Uterus (tissue), 2 donors: ENCODE results near the gene SLC34A2.

Source experiments
- CTCF ChIP-seq, 4 experiments: fragments of 200-600 bp in 2 of 4; fragments of 450-650 bp in 2 of 4; sonication (generic) in 2 of 4; IDR thresholded peaks; one replicate each; pipeline ENCODE4 v1.5.1; 2016 to 2019; ENCODE audit warnings: antibody characterized with exemption in 4 of 4, mild to moderate bottlenecking in 2 of 4, moderate library complexity in 1 of 4
- POLR2A ChIP-seq, 2 donors: fragments of 450-650 bp; IDR thresholded peaks; one replicate each; pipeline ENCODE4 v1.6.1; 2016; ENCODE audit warnings: antibody characterized with exemption in 2 of 2, mild to moderate bottlenecking in 1 of 2, moderate library complexity in 1 of 2

GRCh38 chr4:25722964-25723363 is 67.3 kb downstream of the SLC34A2 start:
- TF ChIP-seq CTCF (IDR thresholded peaks at IDR 0.05) (no peak), POLR2A (IDR thresholded peaks at IDR 0.05) (no peak)
